Neutrophil (primary cell): ENCODE measurements around the gene RRP9.

Source experiments
- H3K27ac ChIP-seq: fragments of 200-600 bp; sonication (generic); 2 replicates; pipeline ENCODE4 v1.5.1; 2016; ENCODE audit warnings: mild to moderate bottlenecking, moderate library complexity
- H3K27me3 ChIP-seq: fragments of 200-600 bp; sonication (generic); 2 replicates; pipeline ENCODE4 v1.6.0; 2016; ENCODE audit warnings: mild to moderate bottlenecking
- H3K36me3 ChIP-seq: fragments of 200-600 bp; sonication (generic); 2 replicates; pipeline ENCODE4 v1.5.1; 2017
- H3K4me1 ChIP-seq, 2 experiments: fragments of 200-600 bp in 1 of 2; sonication (generic) in 1 of 2; 1 replicate in 1 of 2; 2 replicates in 1 of 2; pipeline versions ENCODE4 v1.5.1 to v1.6.1; 2013 to 2016; ENCODE audit warnings: low read depth in 1 of 2, low read length in 1 of 2, mild to moderate bottlenecking in 1 of 2, moderate library complexity in 1 of 2; ENCODE audit not compliant: control insufficient read depth in 1 of 2, insufficient read depth in 1 of 2
- H3K4me3 ChIP-seq, 2 experiments: fragments of 200-600 bp in 1 of 2; sonication (generic) in 1 of 2; 1 replicate in 1 of 2; 2 replicates in 1 of 2; pipeline ENCODE4 v1.5.1; 2013 to 2016; ENCODE audit warnings: low read depth in 1 of 2, low read length in 1 of 2, mild to moderate bottlenecking in 1 of 2, moderate library complexity in 1 of 2
- H3K9me3 ChIP-seq: fragments of 200-600 bp; sonication (generic); 2 replicates; pipeline ENCODE4 v1.5.1; 2016
- CTCF ChIP-seq: fragments of 200-600 bp; sonication (generic); IDR thresholded peaks from 2 replicates; pipeline ENCODE4 v1.5.1; 2016; ENCODE audit warnings: antibody characterized with exemption

The RRP9 gene

GRCh38 chr3:51937014-51937413, 4.7 kb downstream of the RRP9 start:
- Histone ChIP-seq H3K36me3 (peaks cover 14% of the 10 kb centered on the region), H3K27ac (no peak overlapping the region)

GRCh38 chr3:51935886-51936755, 5.6 kb downstream of the RRP9 start:
- TF ChIP-seq CTCF: no peak
- peaks cover under 1 to 2% of the 10 kb centered on the region in 2 experiments for H3K4me1 ChIP-seq
- no peaks in the 10 kb centered on the region for H3K9me3 ChIP-seq
- H3K36me3 ChIP-seq: peaks cover 14% of the 10 kb centered on the region
- H3K4me3 ChIP-seq: no peak overlapping the region
- H3K27me3 ChIP-seq: no peaks in the 10 kb centered on the region
- H3K27ac ChIP-seq: no peak overlapping the region

More at GRCh38 chr3:51937014-51937413, 4.7 kb downstream of the RRP9 start:
- H3K4me3 ChIP-seq: no peak overlapping the region
- TF ChIP-seq CTCF: no peak
- peaks cover 8 to 10% of the 10 kb centered on the region in 2 experiments for H3K4me1 ChIP-seq
- H3K9me3 ChIP-seq: no peaks in the 10 kb centered on the region
- H3K27me3 ChIP-seq: no peaks in the 10 kb centered on the region

- Histone ChIP-seq H3K4me3 (no peak overlapping the region), H3K27me3 (no peaks in the 10 kb centered on the region), H3K4me1 (no peaks in the 10 kb centered on the region), H3K9me3 (no peaks in the 10 kb centered on the region), H3K36me3 (peaks cover 14% of the 10 kb centered on the region), H3K27ac (no peak overlapping the region)
- TF ChIP-seq CTCF: no peak
Observed at GRCh38 chr3:51934991-51935885, 6.5 kb downstream of the RRP9 start.

- no peaks in the 10 kb centered on the region for H3K4me1 ChIP-seq
- H3K9me3 ChIP-seq: no peaks in the 10 kb centered on the region
- H3K4me3 ChIP-seq: no peak overlapping the region
- H3K36me3 ChIP-seq: peaks cover 14% of the 10 kb centered on the region
- H3K27ac ChIP-seq: no peak overlapping the region
- H3K27me3 ChIP-seq: no peaks in the 10 kb centered on the region
- no peak for TF ChIP-seq CTCF
Observed at GRCh38 chr3:51934139-51934850, 7.4 kb downstream of the RRP9 start.

GRCh38 chr3:51933471-51934138, 8.1 kb downstream of the RRP9 start:
- no peak overlapping the region for H3K27ac ChIP-seq
- no peaks in the 10 kb centered on the region for H3K4me1 ChIP-seq
- H3K4me3 ChIP-seq: no peak overlapping the region
- no peaks in the 10 kb centered on the region for H3K27me3 ChIP-seq
- H3K9me3 ChIP-seq: no peaks in the 10 kb centered on the region
- peaks cover 14% of the 10 kb centered on the region for H3K36me3 ChIP-seq
- no peak for TF ChIP-seq CTCF
